Ascending aorta (tissue), 2 donors: ENCODE results near the gene KRT1. TPM values are rescaled to one million over a fixed set of nuclear protein-coding genes. Genes with fewer than 3 reads are reported as not detected.

Source experiments
- DNase-seq, 2 donors: peaks; one replicate each; pipeline ENCODE4 v3.0.0-alpha.2; 2019; ENCODE audit warnings: low spot score in 2 of 2
- H3K27ac ChIP-seq, 2 donors: fragments of 200-600 bp; sonication (generic); one replicate each; pipeline ENCODE4 v1.5.1; 2016 to 2017; ENCODE audit warnings: mild to moderate bottlenecking in 1 of 2
- H3K27me3 ChIP-seq: fragments of 200-600 bp; sonication (generic); one replicate; pipeline ENCODE4 v1.5.1; 2017
- H3K36me3 ChIP-seq, 2 donors: fragments of 200-600 bp; sonication (generic); one replicate each; pipeline ENCODE4 v1.5.1; 2016
- H3K4me1 ChIP-seq, 2 donors: fragments of 200-600 bp; sonication (generic); one replicate each; pipeline ENCODE4 v1.5.1; 2016 to 2017; ENCODE audit warnings: mild to moderate bottlenecking in 1 of 2
- H3K4me3 ChIP-seq, 2 donors: fragments of 200-600 bp; sonication (generic); one replicate each; pipeline ENCODE4 v1.5.1; 2016 to 2017; ENCODE audit warnings: mild to moderate bottlenecking in 1 of 2
- H3K9me3 ChIP-seq, 2 donors: fragments of 200-600 bp; sonication (generic); one replicate each; pipeline ENCODE4 v1.5.1; 2016
- intact Hi-C: fragments of 100-400 bp; cut with DNase I; formaldehyde crosslinking; loops from one replicate; pipeline ENCODE4 v1.15.1; 2023
- total RNA-seq: library from RNA; depleted of rRNA; stranded (reverse); fragments of >200 nt; gene quantifications from one replicate; pipeline ENCODE4 v1.1.0, GENCODE V29; 2016
- TF ChIP-seq, protein P1 (sequence below), 3 experiments: fragments of 200-600 bp in 2 of 3; fragments of 450-650 bp in 1 of 3; sonication (generic) in 2 of 3; IDR thresholded peaks; one replicate each; pipeline ENCODE4 v1.5.1; 2016 to 2019; ENCODE audit warnings: antibody characterized with exemption in 3 of 3, mild to moderate bottlenecking in 1 of 3, moderate library complexity in 1 of 3

The KRT1 gene
- total RNA-seq, 1 donor from 2014 or later, result not detected

GRCh38 chr12:52631676-52632459, 48.3 kb downstream of the KRT1 start:
- intact Hi-C loops, result no loop called here
- Histone ChIP-seq H3K27ac (no peak overlapping the region), H3K9me3 (no peaks in the 10 kb centered on the region)

GRCh38 chr12:52631264-52631663, 48.9 kb downstream of the KRT1 start:
- DNase-seq, result peak in 1 of 2 donors; percentile 45
- TF ChIP-seq, protein P1, sequence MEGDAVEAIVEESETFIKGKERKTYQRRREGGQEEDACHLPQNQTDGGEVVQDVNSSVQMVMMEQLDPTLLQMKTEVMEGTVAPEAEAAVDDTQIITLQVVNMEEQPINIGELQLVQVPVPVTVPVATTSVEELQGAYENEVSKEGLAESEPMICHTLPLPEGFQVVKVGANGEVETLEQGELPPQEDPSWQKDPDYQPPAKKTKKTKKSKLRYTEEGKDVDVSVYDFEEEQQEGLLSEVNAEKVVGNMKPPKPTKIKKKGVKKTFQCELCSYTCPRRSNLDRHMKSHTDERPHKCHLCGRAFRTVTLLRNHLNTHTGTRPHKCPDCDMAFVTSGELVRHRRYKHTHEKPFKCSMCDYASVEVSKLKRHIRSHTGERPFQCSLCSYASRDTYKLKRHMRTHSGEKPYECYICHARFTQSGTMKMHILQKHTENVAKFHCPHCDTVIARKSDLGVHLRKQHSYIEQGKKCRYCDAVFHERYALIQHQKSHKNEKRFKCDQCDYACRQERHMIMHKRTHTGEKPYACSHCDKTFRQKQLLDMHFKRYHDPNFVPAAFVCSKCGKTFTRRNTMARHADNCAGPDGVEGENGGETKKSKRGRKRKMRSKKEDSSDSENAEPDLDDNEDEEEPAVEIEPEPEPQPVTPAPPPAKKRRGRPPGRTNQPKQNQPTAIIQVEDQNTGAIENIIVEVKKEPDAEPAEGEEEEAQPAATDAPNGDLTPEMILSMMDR (IDR thresholded peaks at IDR 0.05), result no peak
- no peaks in the 10 kb centered on the region for H3K9me3 ChIP-seq

More at GRCh38 chr12:52631676-52632459, 48.3 kb downstream of the KRT1 start:
- DNase-seq, result peak in 1 of 2 donors; percentile 47
- TF ChIP-seq, protein P1 (IDR thresholded peaks at IDR 0.05), result no peak
- no peaks in the 10 kb centered on the region for H3K4me1 ChIP-seq
- H3K4me3 ChIP-seq, result no peak overlapping the region
- H3K27me3 ChIP-seq, result no peaks in the 10 kb centered on the region
- H3K36me3 ChIP-seq, result no peaks in the 10 kb centered on the region

GRCh38 chr12:52630599-52631200, 49.5 kb downstream of the KRT1 start:
- DNase-seq, result peak in 1 of 2 donors; percentile 9
- intact Hi-C loops, result no loop called here
- TF ChIP-seq, protein P1 (IDR thresholded peaks at IDR 0.05), result no peak
- no peak overlapping the region for H3K4me3 ChIP-seq
- no peaks in the 10 kb centered on the region for H3K9me3 ChIP-seq
- H3K27ac ChIP-seq, result no peak overlapping the region
- H3K27me3 ChIP-seq, result no peaks in the 10 kb centered on the region
- H3K4me1 ChIP-seq, result no peaks in the 10 kb centered on the region
- H3K36me3 ChIP-seq, result no peaks in the 10 kb centered on the region

More at GRCh38 chr12:52631264-52631663, 48.9 kb downstream of the KRT1 start:
- Histone ChIP-seq H3K27me3 (no peaks in the 10 kb centered on the region), H3K27ac (no peak overlapping the region), H3K36me3 (no peaks in the 10 kb centered on the region), H3K4me1 (no peaks in the 10 kb centered on the region), H3K4me3 (no peak overlapping the region)
- intact Hi-C loops, result no loop called here

DNA sequence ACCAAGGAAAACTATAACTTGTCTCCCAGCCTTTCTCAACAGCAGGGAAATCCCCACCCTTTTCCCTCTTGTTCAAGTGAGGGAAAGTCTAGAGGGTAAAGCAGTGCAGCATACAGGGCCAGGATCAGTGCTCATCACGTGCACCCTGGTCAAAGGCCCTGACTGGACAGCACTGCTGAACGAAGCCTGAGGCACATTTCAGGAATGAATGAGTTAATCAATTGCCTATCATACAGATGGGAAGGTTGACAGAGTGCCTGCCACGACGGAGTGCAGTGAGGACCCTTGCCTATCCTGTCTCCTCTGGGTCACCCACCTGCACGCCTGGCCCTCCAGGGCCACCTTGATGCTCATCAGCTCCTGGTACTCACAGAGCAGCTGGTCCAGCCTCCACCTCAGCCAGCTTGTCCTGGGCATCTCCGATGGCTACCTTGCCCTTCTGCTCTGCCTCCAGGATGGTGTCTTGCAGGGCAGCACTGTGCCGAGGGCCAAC, 50.2 kb downstream of the KRT1 start:
- H3K27ac ChIP-seq, result no peak overlapping the region
- no peaks in the 10 kb centered on the region for H3K4me1 ChIP-seq
- no peaks in the 10 kb centered on the region for H3K27me3 ChIP-seq
- peak in 1 of 2 donors; percentile 54 for DNase-seq
- H3K36me3 ChIP-seq, result no peaks in the 10 kb centered on the region
- H3K9me3 ChIP-seq, result no peaks in the 10 kb centered on the region
- TF ChIP-seq, protein P1 (IDR thresholded peaks at IDR 0.05), result no peak
- intact Hi-C loops, result no loop called here
- no peak overlapping the region for H3K4me3 ChIP-seq

DNA sequence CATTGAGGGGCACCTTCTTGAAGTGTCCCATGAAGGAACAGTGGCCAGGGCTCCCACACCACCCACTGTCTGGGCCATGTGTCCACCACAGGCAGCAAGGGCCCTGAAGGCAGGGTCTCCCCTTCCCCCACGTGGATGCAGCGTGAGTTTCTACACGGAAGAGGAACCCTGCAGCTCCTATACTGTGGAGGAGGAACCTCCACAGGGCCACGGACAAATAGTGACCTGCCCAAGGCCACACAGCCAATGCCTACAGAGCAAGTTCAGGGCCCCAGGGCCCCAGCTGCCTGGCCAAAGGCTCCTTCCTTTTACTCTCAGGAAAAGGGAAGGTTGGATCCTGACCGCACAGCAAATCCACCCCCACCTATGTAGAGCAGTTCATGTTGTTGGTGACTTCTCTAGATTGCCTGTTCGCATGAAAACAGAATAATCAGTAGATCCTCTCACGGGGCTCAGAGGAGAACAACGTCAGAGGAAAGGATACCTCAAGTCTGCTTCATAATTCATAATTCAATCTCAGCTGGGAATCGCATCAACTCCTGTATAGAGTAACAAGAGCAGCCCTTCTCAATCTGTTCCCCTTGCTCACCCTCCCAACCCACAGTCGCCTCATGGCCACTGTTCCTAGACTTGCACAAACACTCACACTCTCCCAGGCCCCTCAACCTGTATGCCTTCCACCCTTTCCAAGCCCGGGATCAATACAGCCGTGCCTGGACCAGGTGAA, 50.8 kb downstream of the KRT1 start:
- TF ChIP-seq, protein P1 (IDR thresholded peaks at IDR 0.05), result no peak
- no peaks in the 10 kb centered on the region for H3K27me3 ChIP-seq
- peak in 1 of 2 donors; percentile 50 for DNase-seq
- no peaks in the 10 kb centered on the region for H3K4me1 ChIP-seq
- no peak overlapping the region for H3K27ac ChIP-seq
- no peak overlapping the region for H3K4me3 ChIP-seq
- intact Hi-C loops, result no loop called here
- no peaks in the 10 kb centered on the region for H3K36me3 ChIP-seq
- H3K9me3 ChIP-seq, result no peaks in the 10 kb centered on the region
